HG02588 (cell line): ENCODE results near the gene PLG.
"Not testable (repeated sequence)": the region's sequence is repeated elsewhere in the genome, so short reads cannot be mapped to it uniquely, and the experiment has no call there.

Source experiments
- ATAC-seq: cut with Tn5 transposase; IDR thresholded peaks from one replicate; pipeline ENCODE4 v1.9.1; 2021; ENCODE audit warnings: mild to moderate bottlenecking, moderate library complexity; ENCODE audit not compliant: unreplicated experiment

Gene PLG

GRCh38 chr6:160774399-160774798 is 72.4 kb downstream of the PLG start:
- ATAC-seq = no peak

GRCh38 chr6:160775792-160776580 is 73.9 kb downstream of the PLG start:
- no peak for ATAC-seq

GRCh38 chr6:160779095-160779494 is 77.1 kb downstream of the PLG start:
- not testable (repeated sequence) for ATAC-seq

- ATAC-seq = not testable (repeated sequence)
These were observed 78.6 kb downstream of the PLG start for GRCh38 chr6:160780656-160781055.

GRCh38 chr6:160781298-160781697 is 79.3 kb downstream of the PLG start:
- ATAC-seq = no peak

GRCh38 chr6:160782228-160782627 is 80.2 kb downstream of the PLG start:
- no peak for ATAC-seq

GRCh38 chr6:160783741-160784140 is 81.7 kb downstream of the PLG start:
- ATAC-seq = no peak

GRCh38 chr6:160788126-160788525 is 86.1 kb downstream of the PLG start:
- not testable (repeated sequence) for ATAC-seq

- no peak for ATAC-seq
These were observed 86.8 kb downstream of the PLG start for GRCh38 chr6:160788806-160789205.

GRCh38 chr6:160789263-160790027 is 87.4 kb downstream of the PLG start:
- no peak for ATAC-seq

GRCh38 chr6:160790028-160790792 is 88.2 kb downstream of the PLG start:
- ATAC-seq = no peak

- peak; percentile 64 for ATAC-seq
These were observed 89.4 kb downstream of the PLG start for GRCh38 chr6:160791459-160791858.

- ATAC-seq = peak; percentile 25
These were observed 90.0 kb downstream of the PLG start for GRCh38 chr6:160791981-160792418.

- ATAC-seq = no peak
These were observed 90.7 kb downstream of the PLG start for GRCh38 chr6:160792708-160793107.

GRCh38 chr6:160793652-160794051 is 91.6 kb downstream of the PLG start:
- ATAC-seq = no peak

GRCh38 chr6:160795721-160796120 is 93.7 kb downstream of the PLG start:
- no peak for ATAC-seq

GRCh38 chr6:160798625-160799024 is 96.6 kb downstream of the PLG start:
- no peak for ATAC-seq

- ATAC-seq = no peak
These were observed 97.9 kb downstream of the PLG start for GRCh38 chr6:160799801-160800506.

- ATAC-seq = no peak
These were observed 99.4 kb downstream of the PLG start for GRCh38 chr6:160801418-160801817.

GRCh38 chr6:160802049-160802448 is 100.0 kb downstream of the PLG start:
- ATAC-seq = not testable (repeated sequence)
